ENCODE measurements around the gene WBP1.
A peak's percentile ranks its signal among the peaks of the same experiment; 100 is the strongest.
"Not testable (repeated sequence)": the region's sequence is repeated elsewhere in the genome, so short reads cannot be mapped to it uniquely, and the experiment has no call there.

Gene WBP1

GRCh38 chr2:74457549-74458131, 598 bp upstream of the WBP1 start:
- H3K36me3 ChIP-seq (ENCODE audit: control insufficient read depth, insufficient read depth, low read length), result peaks cover 13% of the 10 kb centered on the region
- DNase-seq (ENCODE audit: extremely low read depth, insufficient read length), result peak; percentile 90
- H3K27me3 ChIP-seq (replicated peaks; ENCODE audit: control insufficient read depth, insufficient read depth, low read length), result no peaks in the 10 kb centered on the region
- TF ChIP-seq CTCF (IDR thresholded peaks at IDR 0.05; ENCODE audit: insufficient read depth, low read length, poor library complexity, severe bottlenecking), result no peak
- H3K4me3 ChIP-seq (replicated peaks; ENCODE audit: low read depth, low read length), result peak overlapping the region; percentile 79

- no peaks in the 10 kb centered on the region for H3K27me3 ChIP-seq (replicated peaks; ENCODE audit: control insufficient read depth, insufficient read depth, low read length)
- peak overlapping the region; percentile 98 for H3K4me3 ChIP-seq (replicated peaks; ENCODE audit: low read depth, low read length)
- no peak for TF ChIP-seq CTCF (IDR thresholded peaks at IDR 0.05; ENCODE audit: insufficient read depth, low read length, poor library complexity, severe bottlenecking)
- H3K36me3 ChIP-seq (ENCODE audit: control insufficient read depth, insufficient read depth, low read length), result peaks cover 14% of the 10 kb centered on the region
- DNase-seq (ENCODE audit: extremely low read depth, insufficient read length), result no peak
Observed at GRCh38 chr2:74458938-74459363, 713 bp downstream of the WBP1 start.

- DNase-seq (ENCODE audit: extremely low read depth, insufficient read length); H3K27me3 ChIP-seq (replicated peaks; ENCODE audit: control insufficient read depth, insufficient read depth, low read length): not testable (repeated sequence)
- Histone ChIP-seq H3K36me3 (ENCODE audit: control insufficient read depth, insufficient read depth, low read length) (peaks cover 14% of the 10 kb centered on the region), H3K4me3 (replicated peaks; ENCODE audit: low read depth, low read length) (peak overlapping the region; percentile 98)
Observed at GRCh38 chr2:74459503-74460118, 1.4 kb downstream of the WBP1 start.

- not testable (repeated sequence) for H3K4me3 ChIP-seq (replicated peaks; ENCODE audit: low read depth, low read length); DNase-seq (ENCODE audit: extremely low read depth, insufficient read length); H3K27me3 ChIP-seq (replicated peaks; ENCODE audit: control insufficient read depth, insufficient read depth, low read length)
- peaks cover 14% of the 10 kb centered on the region for H3K36me3 ChIP-seq (ENCODE audit: control insufficient read depth, insufficient read depth, low read length)
Observed at GRCh38 chr2:74460187-74460586, 1.9 kb downstream of the WBP1 start.

- Histone ChIP-seq H3K27me3 (replicated peaks; ENCODE audit: control insufficient read depth, insufficient read depth, low read length) (no peaks in the 10 kb centered on the region), H3K4me3 (replicated peaks; ENCODE audit: low read depth, low read length) (no peak overlapping the region), H3K36me3 (ENCODE audit: control insufficient read depth, insufficient read depth, low read length) (peaks cover 14% of the 10 kb centered on the region)
- no peak for DNase-seq (ENCODE audit: extremely low read depth, insufficient read length)
- peak; percentile 37 for TF ChIP-seq CTCF (IDR thresholded peaks at IDR 0.05; ENCODE audit: insufficient read depth, low read length, poor library complexity, severe bottlenecking)
Observed at GRCh38 chr2:74461187-74462053, 3.2 kb downstream of the WBP1 start.

GRCh38 chr2:74462054-74462785, 4.0 kb downstream of the WBP1 start:
- no peak overlapping the region for H3K4me3 ChIP-seq (replicated peaks; ENCODE audit: low read depth, low read length)
- DNase-seq (ENCODE audit: extremely low read depth, insufficient read length), result no peak
- no peaks in the 10 kb centered on the region for H3K27me3 ChIP-seq (replicated peaks; ENCODE audit: control insufficient read depth, insufficient read depth, low read length)
- H3K36me3 ChIP-seq (ENCODE audit: control insufficient read depth, insufficient read depth, low read length), result peaks cover 14% of the 10 kb centered on the region
- no peak for TF ChIP-seq CTCF (IDR thresholded peaks at IDR 0.05; ENCODE audit: insufficient read depth, low read length, poor library complexity, severe bottlenecking)

Data from GM06990 (cell line).